GM12878 (cell line): ENCODE measurements around the gene MAGI3. TPM values are rescaled to one million over a fixed set of nuclear protein-coding genes. Genes with fewer than 3 reads are reported as not detected.

ENCODE experiments used
- ATAC-seq: fragments of 200-7000 bp; cut with Tn5 transposase; 3 replicates; pipeline ENCODE4 v1.9.1; 2020; ENCODE audit warnings: mild to moderate bottlenecking, moderate library complexity
- BruUV-seq: library from RNA; stranded (reverse); fragments of 400-500 nt; replicated peaks from 2 replicates; lab custom pipeline; 2021; lab: Mats Ljungman, UMichigan
- CTCF ChIA-PET: fragments of 300-600 bp; sonication (Branson Sonifier 250); formaldehyde crosslinking; extraction: SDS; loops from one replicate; lab custom pipeline; 2021; ENCODE audit warnings: inconsistent platforms; lab: Yijun Ruan, JAX
- POLR2A ChIA-PET: fragments of 350-600 bp; formaldehyde crosslinking; extraction: SDS; loops from one replicate; lab custom pipeline; 2021; ENCODE audit warnings: inconsistent platforms; lab: Charles Lee
- RAD21 ChIA-PET: fragments of 300-600 bp; sonication (Branson Sonifier 250); formaldehyde crosslinking; loops from one replicate; lab custom pipeline; 2023; ENCODE audit warnings: antibody characterized with exemption; ENCODE audit not compliant: unreplicated experiment; lab: Charles Lee
- SMC1A ChIA-PET: fragments of 300-600 bp; sonication (Branson Sonifier 250); formaldehyde crosslinking; loops from one replicate; lab custom pipeline; 2023; ENCODE audit not compliant: unreplicated experiment, uncharacterized antibody; lab: Charles Lee
- DNase-seq: peaks from one replicate; pipeline ENCODE4 v3.0.0-alpha.2; 2011; ENCODE audit warnings: low read depth, low spot score
- FAIRE-seq: peaks from 3 replicates; lab custom pipeline; 2011; peaks lifted over from hg19 to GRCh38; lab: Jason Lieb, UNC
- H2AFZ ChIP-seq: 2 replicates; pipeline ENCODE4 v1.6.0; 2011; ENCODE audit warnings: low read depth, low read length, control low read depth; ENCODE audit not compliant: control insufficient read depth
- H3K27ac ChIP-seq: 2 replicates; pipeline ENCODE4 v1.5.1; 2011; ENCODE audit warnings: control low read depth; ENCODE audit not compliant: control insufficient read depth, insufficient read depth
- H3K27me3 ChIP-seq, 2 experiments: replicated peaks in 1 of 2; 2 replicates each; pipeline versions ENCODE4 v1.6.0 to v1.6.1; 2011; ENCODE audit warnings: low read length in 1 of 2; ENCODE audit not compliant: control insufficient read depth in 2 of 2, insufficient read depth in 2 of 2
- H3K36me3 ChIP-seq, 2 experiments: 2 replicates each; pipeline ENCODE4 v1.5.1; 2011; ENCODE audit warnings: low read length in 1 of 2; ENCODE audit not compliant: control insufficient read depth in 2 of 2, insufficient read depth in 2 of 2
- H3K4me1 ChIP-seq: 2 replicates; pipeline ENCODE4 v1.6.1; 2011; ENCODE audit warnings: mild to moderate bottlenecking, low read length, moderate library complexity, mixed read lengths; ENCODE audit not compliant: control insufficient read depth, insufficient read depth
- H3K4me2 ChIP-seq: 2 replicates; pipeline ENCODE4 v1.6.0; 2011; ENCODE audit warnings: control low read depth; ENCODE audit not compliant: control insufficient read depth, insufficient read depth
- H3K4me3 ChIP-seq: fragments of 200-600 bp; sonication (generic); 2 replicates; pipeline ENCODE4 v1.5.1; 2016
- H3K79me2 ChIP-seq: 2 replicates; pipeline ENCODE4 v1.6.0; 2011; ENCODE audit warnings: low read length; ENCODE audit not compliant: control insufficient read depth, insufficient read depth
- H3K9ac ChIP-seq: 2 replicates; pipeline ENCODE4 v1.8.0; 2011; ENCODE audit warnings: low read length, control low read depth, mixed read lengths; ENCODE audit not compliant: control insufficient read depth, insufficient read depth
- H3K9me3 ChIP-seq: replicated peaks from 3 replicates; pipeline ENCODE4 v1.5.1; 2011; ENCODE audit warnings: mild to moderate bottlenecking, low read length; ENCODE audit not compliant: control insufficient read depth, insufficient read depth
- H4K20me1 ChIP-seq: 2 replicates; pipeline ENCODE4 v1.6.0; 2011; ENCODE audit not compliant: control insufficient read depth, insufficient read depth
- BACH1 ChIP-seq: fragments of 450-650 bp; IDR thresholded peaks from 2 replicates; pipeline ENCODE4 v1.6.1; 2017; ENCODE audit warnings: mild to moderate bottlenecking, borderline replicate concordance
- CHD2 ChIP-seq: IDR thresholded peaks from 2 replicates; pipeline ENCODE4 v1.6.1; 2011; ENCODE audit warnings: low read depth, low read length, improper control_type of control experiment, borderline replicate concordance
- HCFC1 ChIP-seq: fragments of 150-350 bp; IDR thresholded peaks from 2 replicates; pipeline ENCODE4 v1.6.1; 2014; ENCODE audit warnings: low read length
- IRF4 ChIP-seq: IDR thresholded peaks from 2 replicates; pipeline ENCODE4 v1.6.1; 2011; ENCODE audit warnings: low read depth, low read length
- RBBP5 ChIP-seq: fragments of 200-600 bp; sonication (generic); conservative IDR thresholded peaks from 2 replicates; pipeline ENCODE4 v1.6.1; 2016
- ZBTB4 ChIP-seq: fragments of 450-650 bp; formaldehyde crosslinking; IDR thresholded peaks from 2 replicates; pipeline ENCODE4 v1.4.0; 2022; ENCODE audit warnings: mild to moderate bottlenecking, moderate library complexity
- ZNF207 ChIP-seq: fragments of 450-650 bp; IDR thresholded peaks from 2 replicates; pipeline ENCODE4 v1.6.1; 2014; ENCODE audit warnings: antibody characterized with exemption, mild to moderate bottlenecking, borderline replicate concordance
- WGBS: methylation state at CpG from one replicate; pipeline ENCODE4 v1.1.6; 2016; ENCODE audit warnings: low lambda C conversion rate; ENCODE audit not compliant: insufficient replicate concordance, insufficient coverage; ENCODE audit errors: missing lambda C conversion rate; 5-methylcytosine and 5-hydroxymethylcytosine counted together
- in situ Hi-C: fragments of 300-500 bp; cut with MboI; formaldehyde crosslinking; loops from 9 replicates; pipeline ENCODE4 v1.14.3; 2018; ENCODE audit warnings: mixed read lengths
- intact Hi-C: fragments of 100-400 bp; cut with micrococcal nuclease; formaldehyde crosslinking; loops from one replicate; pipeline ENCODE4 v1.14.2; 2022; ENCODE audit not compliant: unreplicated experiment
- polyA plus RNA-seq, 11 experiments: library from polyadenylated mRNA; depleted of rRNA in 4 of 11; unstranded in 6 of 11; stranded (reverse) in 5 of 11; fragments of >200 nt; fragmentation: Nextera tagmentation in 4 of 11; fragmentation: Illumina TruSeq in 1 of 11; extraction: Ambion mirVana in 4 of 11; extraction: Trizol in 1 of 11; gene quantifications; 1 replicate in 1 of 11; 2 replicates in 10 of 11; pipeline versions ENCODE4 v1.2.1 to v1.2.3, GENCODE V29; 2011 to 2016; ENCODE audit warnings: inconsistent platforms in 2 of 11, missing spikeins in 2 of 11, low read depth in 1 of 11
- total RNA-seq, 4 experiments: library from RNA; depleted of rRNA in 3 of 4; stranded (reverse); fragments of >200 nt in 3 of 4; fragmentation: Illumina TruSeq in 1 of 4; extraction: Trizol in 1 of 4; gene quantifications; 2 replicates each; pipeline versions ENCODE4 v1.2.1 to v1.2.3, GENCODE V29; 2013 to 2021

The MAGI3 gene
- total and polyA plus RNA-seq, 10 of the 15 experiments (the other 5 are each of a cell fraction or from before 2014, with no cell fraction given): 0.17 to 0.65 (median 0.32) TPM

- no peak for TF ChIP-seq IRF4
These were observed 141.0 kb downstream of the MAGI3 start (continued) for GRCh38 chr1:113531321-113531720.

- Histone ChIP-seq H3K27me3 (no peaks in the 10 kb centered on the region), H3K36me3 (no peaks in the 10 kb centered on the region), H3K27ac (no peak overlapping the region), H3K9ac (no peak overlapping the region), H4K20me1 (no peaks in the 10 kb centered on the region), H2AFZ (no peak overlapping the region), H3K4me3 (no peak overlapping the region), H3K4me1 (no peaks in the 10 kb centered on the region), H3K4me2 (no peak overlapping the region), H3K79me2 (no peaks in the 10 kb centered on the region), H3K9me3 (no peaks in the 10 kb centered on the region)
- ChIA-PET CTCF (interaction anchor here (0.5 to 1.1 kb wide), 3 partner anchors 16 to 274 kb away, joined by 3 read pairs; no protein-coding TSS in a partner anchor), SMC1A (interaction anchor here (0.6 to 1.1 kb wide), 2 partner anchors 13 to 58 kb away, joined by 3 read pairs; no protein-coding TSS in a partner anchor), RAD21 (no interaction called here), POLR2A (no interaction called here)
- ATAC-seq (no peak), FAIRE-seq (no peak), DNase-seq (no peak)
- 37% methylated on average over 3 of the region's 3 CpGs for WGBS
- in situ Hi-C loops (no loop called here), intact Hi-C loops (no loop called here)
- no TSS peak for BruUV-seq
- TF ChIP-seq RBBP5 (no peak), ZNF207 (no peak), ZBTB4 (no peak), CHD2 (no peak), BACH1 (no peak), HCFC1 (no peak)
These were observed 142.7 kb downstream of the MAGI3 start for GRCh38 chr1:113533061-113533460.
